Peyer's patch (tissue), 4 donors: ENCODE measurements around the gene DCN.

Experiments
- CTCF ChIP-seq, 6 experiments: fragments of 450-650 bp in 4 of 6; fragments of 200-600 bp in 2 of 6; sonication (generic) in 1 of 6; IDR thresholded peaks; one replicate each; pipeline ENCODE4 v1.5.1; 2017 to 2019; ENCODE audit warnings: antibody characterized with exemption in 6 of 6, mild to moderate bottlenecking in 3 of 6, moderate library complexity in 1 of 6
- POLR2A ChIP-seq, 2 donors: fragments of 450-650 bp; IDR thresholded peaks; one replicate each; pipeline ENCODE4 v1.5.1; 2017; ENCODE audit warnings: antibody characterized with exemption in 2 of 2, mild to moderate bottlenecking in 2 of 2, moderate library complexity in 2 of 2

DNA sequence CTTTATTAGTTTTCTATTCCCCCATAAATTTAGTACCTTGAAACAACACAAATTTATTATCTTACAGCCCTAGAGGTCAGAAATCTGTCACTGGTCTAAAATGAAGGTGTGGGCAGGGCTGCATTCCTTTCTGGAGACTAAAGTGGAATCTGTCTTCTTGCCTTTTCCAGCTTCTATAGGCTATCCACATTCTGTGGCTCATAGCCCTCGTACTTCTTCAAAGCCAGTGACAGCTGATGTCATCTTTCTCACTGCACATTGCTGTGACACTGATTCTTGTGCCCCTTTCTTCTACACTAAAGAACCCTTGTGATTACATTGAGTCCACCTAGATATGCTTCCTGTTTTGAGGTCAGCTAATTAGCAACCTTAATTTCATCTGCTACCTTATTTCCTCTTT lies 23.2 kb upstream of the DCN start:
- TF ChIP-seq CTCF (IDR thresholded peaks at IDR 0.05) (no peak), POLR2A (IDR thresholded peaks at IDR 0.05) (no peak)
